HG02588 (cell line): ENCODE results near the gene PRDM13.
"Not testable (repeated sequence)": the region's sequence is repeated elsewhere in the genome, so short reads cannot be mapped to it uniquely, and the experiment has no call there.

Experiments used
- ATAC-seq: cut with Tn5 transposase; IDR thresholded peaks from one replicate; pipeline ENCODE4 v1.9.1; 2021; ENCODE audit warnings: mild to moderate bottlenecking, moderate library complexity; ENCODE audit not compliant: unreplicated experiment

PRDM13 gene

DNA sequence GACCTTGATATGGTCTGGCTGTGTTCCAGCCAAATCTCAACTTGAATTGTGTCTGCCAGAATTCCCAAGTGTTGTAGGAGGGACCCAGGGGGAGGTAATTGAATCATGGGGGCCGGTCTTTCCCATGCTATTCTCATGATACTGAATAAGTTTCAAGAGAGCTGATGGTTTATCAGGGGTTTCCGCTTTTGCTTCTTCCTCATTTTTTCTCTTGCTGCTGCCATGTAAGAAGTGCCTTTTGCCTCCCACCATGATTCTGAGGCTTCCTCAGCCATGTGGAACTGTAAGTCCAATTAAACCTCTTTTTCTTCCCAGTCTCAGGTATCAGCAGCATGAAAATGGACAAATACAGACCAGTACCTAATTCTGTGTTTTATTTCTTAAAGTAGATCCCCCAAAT is 15.4 kb downstream of the PRDM13 start:
- not testable (repeated sequence) for ATAC-seq

DNA sequence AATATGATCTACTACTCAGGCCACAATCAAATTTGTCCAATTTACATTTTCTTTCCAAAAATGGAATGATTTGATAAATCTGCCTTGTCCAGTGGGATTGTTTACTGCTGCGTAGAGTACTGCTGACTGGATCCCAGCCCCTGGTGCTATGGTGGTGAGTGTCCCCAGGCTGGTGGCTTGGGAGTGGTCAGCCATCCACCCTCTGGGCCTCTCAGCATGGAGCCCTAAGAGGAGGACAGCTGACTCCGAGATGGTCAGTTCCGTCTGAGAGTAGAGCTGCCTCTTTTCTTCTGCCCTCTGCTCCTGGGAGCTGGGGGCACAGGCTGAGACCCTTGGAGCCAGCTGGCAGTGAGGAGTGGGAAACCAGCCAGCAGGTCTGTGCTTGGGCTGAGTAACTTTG is 22.7 kb downstream of the PRDM13 start:
- ATAC-seq = no peak

DNA sequence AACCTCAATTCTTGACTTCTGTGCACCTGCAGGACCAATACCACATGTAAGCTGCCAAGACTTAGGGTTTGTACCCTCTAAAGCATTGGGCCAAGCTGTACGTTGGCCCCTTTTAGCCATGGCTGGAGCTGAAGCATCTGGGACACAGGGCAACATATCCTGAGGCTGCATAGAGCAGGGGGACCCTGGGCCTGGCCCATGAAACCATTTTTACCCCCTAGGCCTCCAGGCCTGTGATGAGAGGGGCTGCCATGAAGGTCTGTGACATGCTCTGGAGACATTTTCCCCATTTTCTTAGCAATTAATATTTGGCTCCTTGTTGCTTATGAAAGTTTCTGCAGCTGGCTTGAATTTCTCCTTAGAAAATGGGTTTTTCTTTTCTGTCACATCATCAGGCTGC is 31.0 kb downstream of the PRDM13 start:
- ATAC-seq = no peak

DNA sequence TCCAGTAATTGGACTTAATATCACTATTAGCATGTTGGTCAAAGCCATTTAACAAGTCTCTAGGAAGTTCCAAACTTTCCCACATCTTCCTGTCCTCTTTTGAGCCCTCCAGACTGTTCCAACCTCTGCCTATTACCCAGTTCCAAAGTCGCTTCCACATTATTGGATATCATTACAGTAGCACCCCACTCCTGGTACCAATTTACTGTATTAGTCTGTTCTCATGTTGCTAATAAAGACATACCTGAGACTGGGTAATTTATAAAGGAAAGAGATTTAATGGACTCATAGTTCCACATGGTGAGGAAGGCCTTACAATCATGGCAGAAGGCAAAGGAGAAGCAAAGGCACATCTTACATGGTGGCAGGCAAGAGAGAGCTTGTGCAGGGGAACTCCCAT is 31.7 kb downstream of the PRDM13 start:
- ATAC-seq = not testable (repeated sequence)

DNA sequence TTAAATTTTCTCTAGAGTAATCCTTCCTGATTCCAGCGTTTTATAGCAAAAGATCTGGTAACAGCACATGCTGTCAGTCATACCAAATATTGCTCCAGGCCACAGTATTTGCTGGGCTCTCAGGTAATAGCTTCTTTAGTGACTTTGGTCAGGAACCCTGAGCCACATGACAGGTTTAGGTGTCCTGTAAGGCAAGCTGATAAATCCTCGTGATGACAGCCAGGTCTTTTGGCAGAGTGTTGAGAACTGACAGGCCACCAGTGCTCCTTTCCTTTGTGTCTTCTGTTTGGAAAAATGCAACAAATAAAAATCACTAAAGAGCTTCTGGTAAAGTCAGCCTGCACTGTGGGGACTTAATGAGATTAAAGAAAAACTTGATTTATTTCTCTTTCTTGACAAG is 34.6 kb downstream of the PRDM13 start:
- no peak for ATAC-seq

DNA sequence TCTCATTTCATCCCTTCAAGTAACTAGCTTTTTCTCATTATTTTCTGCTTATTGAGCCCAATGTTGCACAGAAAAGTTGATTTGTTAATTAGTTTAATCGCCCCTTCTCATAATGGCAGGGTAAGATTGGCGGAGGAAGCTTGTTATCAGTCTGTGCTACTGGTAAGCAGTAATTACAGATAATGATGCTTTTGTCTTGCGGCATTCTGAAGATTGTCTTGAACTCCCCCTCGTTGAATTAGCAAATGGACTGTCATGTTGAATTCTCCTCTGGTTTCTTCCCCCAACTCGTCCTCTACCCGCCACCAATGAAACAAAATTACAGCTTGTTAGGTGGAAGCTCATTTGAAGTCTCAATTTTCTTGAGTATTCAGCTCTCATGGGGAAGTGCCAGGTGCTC is 39.4 kb downstream of the PRDM13 start:
- no peak for ATAC-seq

DNA sequence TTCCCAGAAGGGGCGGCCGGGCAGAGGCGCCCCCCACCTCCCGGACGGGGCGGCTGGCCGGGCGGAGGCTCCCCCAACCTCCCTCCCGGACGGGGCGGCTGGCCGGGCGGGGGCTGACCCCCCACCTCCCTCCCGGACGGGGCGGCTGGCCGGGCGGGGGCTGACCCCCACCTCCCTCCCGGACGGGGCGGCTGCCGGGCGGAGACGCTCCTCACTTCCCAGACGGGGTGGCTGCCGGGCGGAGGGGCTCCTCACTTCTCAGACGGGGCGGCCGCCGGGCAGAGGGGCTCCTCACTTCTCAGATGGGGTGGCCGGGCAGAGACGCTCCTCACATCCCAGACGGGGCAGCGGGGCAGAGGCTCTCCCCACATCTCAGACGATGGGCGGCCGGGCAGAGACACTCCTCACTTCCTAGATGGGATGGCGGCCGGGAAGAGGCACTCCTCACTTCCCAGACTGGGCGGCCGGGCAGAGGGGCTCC is 43.5 kb downstream of the PRDM13 start:
- ATAC-seq = not testable (repeated sequence)

DNA sequence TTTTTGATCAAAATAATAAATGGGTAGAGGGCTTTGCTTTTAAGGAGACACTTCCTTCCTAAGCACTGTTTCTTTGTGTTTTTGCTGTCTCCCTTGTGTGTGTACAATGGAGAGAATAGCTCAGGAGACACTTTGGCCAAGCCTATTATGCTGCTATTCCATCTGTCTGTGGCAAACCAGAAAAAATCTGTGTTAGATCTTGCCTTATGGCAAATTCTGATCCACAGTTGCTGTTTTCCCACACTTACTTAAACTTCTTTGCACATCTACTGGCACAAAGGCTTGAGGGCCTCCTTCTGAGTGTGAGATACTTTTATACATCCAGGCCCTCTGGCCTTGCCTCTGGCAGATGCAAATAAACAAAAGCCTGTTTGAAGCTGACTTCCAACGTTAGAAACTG is 53.6 kb downstream of the PRDM13 start:
- no peak for ATAC-seq

DNA sequence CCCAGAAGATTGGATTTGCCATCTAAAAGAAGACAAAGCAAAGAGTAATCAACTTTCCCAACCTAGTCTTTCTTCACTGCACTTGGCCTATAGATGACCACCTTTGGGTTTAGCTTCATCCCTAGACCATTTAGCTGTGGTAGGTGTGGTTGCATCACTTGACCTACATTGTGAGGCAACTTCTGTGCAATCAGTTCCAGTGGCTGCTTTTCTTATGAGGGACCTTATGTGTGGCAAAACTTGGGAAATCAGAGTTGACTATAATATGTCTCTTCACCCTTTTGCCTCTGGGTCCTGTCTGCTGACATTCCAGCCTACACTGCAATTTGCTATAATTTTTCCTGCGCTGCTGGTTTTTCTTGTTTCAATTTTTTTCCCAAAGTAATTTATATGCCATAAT is 55.2 kb downstream of the PRDM13 start:
- ATAC-seq = no peak

DNA sequence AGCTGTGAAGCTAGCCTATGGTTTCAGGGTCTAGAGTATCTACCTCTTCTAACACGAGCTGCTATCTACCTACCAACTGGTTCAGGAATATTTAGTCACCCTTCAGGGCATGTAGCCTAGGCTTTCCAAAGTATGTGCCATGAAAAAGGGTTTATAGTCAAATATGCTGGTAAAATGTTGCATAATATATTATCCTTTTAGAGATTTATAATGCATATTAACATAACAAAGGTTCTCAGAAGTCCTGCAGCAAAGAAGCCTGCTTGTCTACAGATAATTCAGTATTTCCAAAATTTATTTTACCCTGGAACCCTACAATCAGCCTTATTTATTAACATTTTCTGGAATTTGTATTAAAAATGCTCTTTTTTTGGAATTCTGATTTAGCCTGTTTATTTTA is 56.0 kb downstream of the PRDM13 start:
- ATAC-seq = no peak
